GM18861 (cell line): ENCODE measurements around the gene PARG.
"Not testable (repeated sequence)": the region's sequence is repeated elsewhere in the genome, so short reads cannot be mapped to it uniquely, and the experiment has no call there.

Source experiments
- ATAC-seq: cut with Tn5 transposase; IDR thresholded peaks from one replicate; pipeline ENCODE4 v1.9.1; 2021; ENCODE audit not compliant: unreplicated experiment

PARG gene

DNA sequence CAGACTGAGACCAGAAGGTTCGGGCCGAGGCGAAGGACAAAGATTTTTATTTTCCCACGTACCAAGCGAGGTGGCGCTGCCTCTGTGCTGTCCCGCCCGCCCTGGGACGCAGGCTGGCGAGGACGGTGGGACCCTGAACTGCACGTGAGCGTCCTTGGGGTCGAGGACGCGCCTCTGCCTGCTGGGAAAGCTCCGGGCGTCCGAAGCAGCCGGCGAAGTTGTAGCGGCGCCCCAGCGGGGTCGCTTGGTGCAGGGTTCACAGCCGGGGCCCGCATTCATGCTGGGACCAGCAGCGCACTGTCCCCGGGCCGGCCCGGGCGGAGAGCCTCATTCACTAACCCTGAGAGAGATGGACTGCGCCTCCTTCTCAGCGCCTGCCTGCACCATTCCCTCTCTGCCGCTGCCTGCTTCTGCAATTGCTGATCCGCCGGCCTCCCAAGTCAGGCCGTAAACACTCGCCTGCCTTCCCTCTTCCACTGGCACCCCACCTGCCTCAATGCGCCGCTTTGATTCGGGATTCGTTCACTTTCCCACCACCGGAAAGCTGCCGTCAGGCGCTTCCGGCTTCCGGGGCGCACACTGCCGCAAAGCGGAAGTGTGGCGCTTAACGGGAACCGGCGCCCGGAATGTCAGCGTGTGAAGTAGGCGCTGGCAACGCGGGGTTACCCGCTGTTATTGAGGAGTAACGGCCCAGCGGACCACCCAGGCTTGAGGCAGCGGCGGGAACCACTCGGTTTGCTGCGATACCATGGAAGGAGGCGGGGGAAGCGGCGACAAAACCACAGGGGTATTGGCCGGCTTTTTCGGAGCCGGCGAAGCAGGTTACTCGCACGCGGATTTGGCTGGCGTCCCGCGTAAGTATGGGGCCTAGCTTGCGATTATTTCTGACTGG lies at the start of gene PARG, which contains the start of gene TIMM23B:
PARG (minus strand) TSS at position 581 of the 892 bp plus-strand sequence; CDS start at position 279, 302 bp downstream.
TIMM23B (plus strand) TSS at position 607 of the 892 bp plus-strand sequence; CDS start at position 749, 142 bp downstream.
- ATAC-seq = peak; percentile 63

GRCh38 chr10:49988376-49988775 lies 46.5 kb upstream of the PARG start, which contains the start of gene AGAP6:
AGAP6 (plus strand) TSS chr10:49988406; CDS start chr10:49988716, 310 bp downstream.
- ATAC-seq = not testable (repeated sequence)

DNA sequence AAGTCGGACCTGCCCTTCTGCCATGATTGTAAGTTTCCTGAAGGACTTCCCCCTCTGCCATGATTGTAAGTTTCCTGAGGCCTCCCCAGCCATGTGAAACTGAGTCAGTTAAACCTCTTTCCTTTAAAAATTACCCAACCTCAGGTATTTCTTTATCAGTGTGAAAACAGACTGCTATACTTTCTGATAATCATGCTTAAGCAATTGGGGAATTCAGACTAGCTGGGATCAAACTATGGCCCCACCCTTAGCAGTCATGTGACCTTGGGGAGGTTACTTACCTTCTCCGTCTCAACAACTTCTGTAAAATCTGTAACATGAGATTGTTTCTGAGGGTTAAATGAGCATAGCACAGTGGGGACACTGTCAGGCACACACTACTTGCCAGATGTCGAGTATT lies 45.4 kb upstream of the PARG start:
- ATAC-seq = not testable (repeated sequence)

DNA sequence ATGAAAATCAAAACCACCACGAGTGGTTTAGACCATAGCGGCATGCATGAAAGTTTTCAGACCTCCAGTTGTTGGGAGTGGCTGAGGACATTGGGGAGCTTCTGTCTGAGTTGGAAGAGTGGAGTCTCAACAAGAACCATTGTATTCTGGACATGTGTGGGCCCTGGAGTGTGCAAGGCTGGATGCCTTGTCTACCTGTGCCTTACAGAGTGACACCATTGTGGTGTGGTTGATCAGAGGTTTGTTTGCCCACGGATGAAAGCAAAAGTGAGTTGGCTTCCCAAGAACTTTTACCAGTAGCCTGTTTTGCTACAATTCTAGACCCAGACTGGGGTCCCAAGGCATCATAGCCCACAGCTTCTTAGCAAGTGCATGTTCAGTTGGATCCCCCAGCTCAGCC lies 35.9 kb upstream of the PARG start:
- not testable (repeated sequence) for ATAC-seq

DNA sequence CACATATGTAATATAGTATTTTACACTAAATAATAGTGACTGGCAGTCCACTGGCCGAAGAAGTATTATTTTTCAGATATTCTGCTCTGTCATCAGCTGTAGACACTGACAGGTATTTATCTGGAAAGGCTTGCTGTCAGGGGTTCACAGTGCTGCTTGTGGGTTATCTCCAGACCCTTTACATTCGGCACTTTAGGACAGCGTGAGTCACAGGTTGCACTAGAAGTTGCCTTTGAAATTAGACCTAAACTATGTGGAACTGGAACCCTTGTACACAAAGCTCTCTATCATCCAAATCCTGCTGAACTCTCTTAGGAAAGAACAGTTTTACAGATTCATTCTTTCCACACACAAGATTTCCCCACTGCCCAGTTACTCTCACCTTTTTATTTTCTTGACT lies 30.3 kb upstream of the PARG start:
- ATAC-seq = not testable (repeated sequence)

DNA sequence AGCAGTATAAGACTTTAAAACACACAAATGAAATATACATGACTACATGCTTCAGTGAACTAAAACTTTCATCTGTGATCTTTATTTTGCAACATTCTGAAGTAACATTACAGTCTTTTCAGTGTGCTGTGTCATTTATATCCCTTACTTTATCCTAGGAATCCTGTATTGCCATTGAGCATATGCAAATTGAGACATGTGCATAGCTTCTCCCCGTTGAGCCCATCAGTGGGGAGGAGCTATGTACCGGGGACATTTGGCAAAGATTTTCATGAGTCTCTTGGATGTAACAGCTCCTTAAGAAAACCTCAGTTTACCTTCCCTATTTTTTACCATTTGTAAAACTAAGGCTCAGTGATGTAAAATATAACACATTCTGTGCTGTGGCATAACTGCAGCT lies 29.6 kb upstream of the PARG start:
- ATAC-seq = not testable (repeated sequence)

GRCh38 chr10:49970331-49970857 lies 28.6 kb upstream of the PARG start:
- ATAC-seq = not testable (repeated sequence)

DNA sequence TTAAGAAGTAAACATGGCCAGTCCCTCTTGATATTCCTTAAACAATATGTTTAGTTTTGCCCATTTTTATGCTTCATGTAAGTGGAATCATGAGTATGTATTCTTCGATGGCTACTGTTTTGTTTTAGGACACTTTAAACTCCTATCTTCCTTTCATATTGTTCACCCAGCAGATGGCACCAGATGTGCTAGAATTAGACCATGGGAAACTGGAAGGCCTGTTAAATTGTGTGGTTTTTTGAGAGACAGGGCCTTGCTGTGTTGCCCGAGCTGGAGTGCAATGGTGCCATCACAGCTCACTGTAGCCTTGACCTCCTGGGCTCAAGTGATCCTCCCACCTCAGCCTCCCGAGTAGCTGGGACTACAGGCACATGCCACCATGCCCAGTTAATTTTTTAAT lies 11.3 kb upstream of the PARG start:
- ATAC-seq = not testable (repeated sequence)

DNA sequence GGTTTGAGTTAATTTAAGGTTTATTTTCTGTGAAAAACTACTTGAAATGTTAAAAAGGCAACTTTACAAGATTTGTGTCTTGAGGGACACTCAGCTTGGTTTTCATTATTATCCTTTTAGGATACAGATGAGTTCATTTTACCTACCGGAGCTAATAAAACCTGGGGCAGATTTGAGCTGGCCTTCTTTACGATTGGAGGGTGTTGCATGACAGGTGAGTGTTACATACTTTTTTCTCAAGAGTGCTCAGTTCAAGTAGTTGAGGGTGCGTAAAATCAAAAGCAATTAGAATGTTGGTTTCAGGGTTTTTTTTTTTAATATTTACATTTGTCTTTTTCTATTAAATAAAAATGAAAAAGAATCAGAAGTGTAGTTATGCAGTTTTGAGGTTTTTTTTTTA lies 10.2 kb upstream of the PARG start:
- ATAC-seq = not testable (repeated sequence)

DNA sequence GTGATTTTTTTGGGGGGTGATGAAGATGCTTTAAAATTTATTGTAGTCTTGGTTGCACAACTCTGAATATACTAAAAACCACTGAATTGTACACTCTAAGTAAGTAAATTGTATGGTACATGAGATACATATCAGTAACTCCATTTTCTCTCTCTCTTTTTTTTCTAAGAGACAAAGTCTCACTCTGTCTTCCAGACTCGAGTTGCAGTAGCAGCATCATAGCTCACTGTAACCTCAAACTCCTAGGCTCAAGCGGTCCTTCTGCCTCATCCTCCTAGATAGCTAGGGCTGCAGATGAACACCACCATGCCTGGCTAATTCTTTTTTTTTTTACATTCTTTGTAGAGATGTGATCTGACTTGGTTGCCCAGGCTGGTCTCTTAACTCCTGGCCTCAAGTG lies 6.9 kb upstream of the PARG start:
- ATAC-seq = not testable (repeated sequence)

DNA sequence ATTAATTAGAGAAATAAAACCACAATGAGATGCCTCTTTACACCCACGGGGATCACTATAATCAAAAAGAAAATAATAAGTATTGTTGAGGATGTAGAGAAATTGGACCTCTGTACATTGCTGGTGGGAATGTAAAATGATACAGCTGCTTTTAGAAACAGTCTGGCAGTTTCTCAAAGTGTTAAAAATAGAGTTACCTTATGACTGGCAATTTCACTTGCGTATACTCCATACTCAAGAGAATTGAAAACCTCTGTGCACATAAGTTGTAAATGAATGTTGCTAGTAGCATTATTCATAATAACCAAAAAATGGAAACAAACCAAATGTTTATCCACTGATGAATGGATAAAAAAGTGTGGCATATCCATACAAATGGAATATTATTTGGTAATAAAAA lies 6.3 kb upstream of the PARG start:
- peak; percentile 59 for ATAC-seq

DNA sequence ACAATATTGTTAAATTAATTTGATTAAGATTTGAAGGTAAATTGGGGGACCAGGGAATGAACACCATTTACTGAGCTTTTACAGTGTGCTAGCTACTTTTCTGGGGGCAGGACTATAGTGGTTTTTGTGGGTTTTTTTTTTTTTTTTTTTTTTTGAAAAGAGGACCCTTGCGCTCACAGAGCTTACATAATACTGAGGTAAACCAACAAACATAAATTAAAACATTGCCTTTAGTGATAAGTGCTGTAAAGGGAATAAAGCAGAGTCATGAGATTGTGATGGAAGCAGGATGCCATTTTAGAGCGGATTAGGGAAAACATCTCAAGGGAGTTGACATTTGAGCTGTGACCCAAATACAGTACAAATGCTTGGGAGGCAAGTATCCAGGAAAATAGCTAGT lies 1.8 kb upstream of the PARG start:
- not testable (repeated sequence) for ATAC-seq

- not testable (repeated sequence) for ATAC-seq
Observed at GRCh38 chr10:49942339-49942705, 495 bp upstream of the PARG start.

GRCh38 chr10:49931959-49932728 lies 9.7 kb downstream of the PARG start:
- not testable (repeated sequence) for ATAC-seq

GRCh38 chr10:49931276-49931675 lies 10.6 kb downstream of the PARG start:
- not testable (repeated sequence) for ATAC-seq

- not testable (repeated sequence) for ATAC-seq
Observed at GRCh38 chr10:49923572-49923971, 18.3 kb downstream of the PARG start.

GRCh38 chr10:49922041-49922440 lies 19.8 kb downstream of the PARG start:
- ATAC-seq = not testable (repeated sequence)

DNA sequence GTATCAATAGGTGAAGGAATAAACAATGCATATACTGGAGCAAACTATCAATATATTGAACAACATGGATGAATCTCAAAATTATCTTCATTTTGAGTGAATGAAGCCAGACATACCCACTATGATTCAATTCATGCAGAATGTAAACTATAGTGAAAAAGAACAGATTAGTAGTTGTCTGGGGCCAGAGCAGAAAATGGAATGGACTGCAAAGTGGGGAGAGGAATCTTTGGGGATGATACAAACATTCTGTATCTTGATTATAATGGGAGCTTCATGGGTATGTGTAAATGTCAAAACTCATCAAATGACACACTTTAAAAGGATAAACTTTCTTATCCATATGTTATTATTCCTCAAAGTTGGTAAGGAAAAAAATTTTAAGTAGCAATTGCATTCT lies 23.9 kb downstream of the PARG start:
- not testable (repeated sequence) for ATAC-seq

DNA sequence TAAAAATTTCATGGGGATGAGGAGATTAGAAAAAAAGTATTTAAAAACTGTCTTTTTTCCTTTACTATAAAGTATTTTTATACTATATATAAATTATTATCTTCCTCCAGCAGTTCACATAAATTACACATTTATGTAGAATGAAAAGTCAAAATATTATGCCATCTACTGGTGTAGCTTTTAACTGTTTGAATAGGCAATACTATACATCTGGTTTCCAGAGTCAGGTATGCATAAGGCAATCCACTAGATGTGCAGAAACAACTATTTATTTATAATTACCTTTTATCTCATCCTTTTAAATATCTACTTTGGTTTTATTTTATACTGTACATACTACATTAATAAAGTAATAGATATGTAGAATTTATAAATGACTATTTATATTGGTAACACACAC lies 25.4 kb downstream of the PARG start:
- ATAC-seq = not testable (repeated sequence)

GRCh38 chr10:49910295-49910694 lies 31.5 kb downstream of the PARG start:
- not testable (repeated sequence) for ATAC-seq
